Esophagus squamous epithelium (tissue), 5 donors: ENCODE results near the gene DCAF8. TPM values are rescaled to one million over a fixed set of nuclear protein-coding genes. Genes with fewer than 3 reads are reported as not detected.

ENCODE experiments used
- DNase-seq: peaks from one replicate; lab custom pipeline; 2025; lab: John Stamatoyannopoulos, UW
- H3K27ac ChIP-seq, 4 donors: fragments of 200-600 bp; sonication (generic); one replicate each; pipeline ENCODE4 v1.5.1; 2016 to 2019; ENCODE audit warnings: mild to moderate bottlenecking in 1 of 4
- H3K27me3 ChIP-seq, 4 donors: fragments of 200-600 bp; sonication (generic); 1 replicate in 3 of 4; 2 replicates in 1 of 4; pipeline versions ENCODE4 v1.5.1 to v1.6.0; 2017 to 2021; ENCODE audit warnings: antibody characterized with exemption in 1 of 4
- H3K36me3 ChIP-seq, 3 donors: fragments of 200-600 bp; sonication (generic); one replicate each; pipeline ENCODE4 v1.5.1; 2016 to 2019
- H3K4me1 ChIP-seq, 3 donors: fragments of 200-600 bp; sonication (generic); one replicate each; pipeline ENCODE4 v1.5.1; 2017 to 2019
- H3K4me3 ChIP-seq, 4 donors: fragments of 200-600 bp; sonication (generic); 1 replicate in 3 of 4; 2 replicates in 1 of 4; pipeline ENCODE4 v1.5.1; 2016 to 2019; ENCODE audit warnings: mild to moderate bottlenecking in 2 of 4, moderate library complexity in 1 of 4
- H3K9me3 ChIP-seq, 3 donors: fragments of 200-600 bp; sonication (generic); one replicate each; pipeline ENCODE4 v1.5.1; 2016 to 2019
- CTCF ChIP-seq, 6 experiments: fragments of 450-650 bp in 4 of 6; fragments of 200-600 bp in 2 of 6; sonication (generic) in 2 of 6; IDR thresholded peaks; one replicate each; pipeline ENCODE4 v1.5.1; 2016 to 2019; ENCODE audit warnings: antibody characterized with exemption in 6 of 6, mild to moderate bottlenecking in 4 of 6, moderate library complexity in 4 of 6
- POLR2A ChIP-seq, 4 donors: fragments of 450-650 bp; IDR thresholded peaks; one replicate each; pipeline ENCODE4 v1.6.1; 2017; ENCODE audit warnings: antibody characterized with exemption in 4 of 4, mild to moderate bottlenecking in 4 of 4, moderate library complexity in 3 of 4
- WGBS, 2 donors: methylation state at CpG; one replicate each; pipeline ENCODE4 v1.1.5; 2018; 5-methylcytosine and 5-hydroxymethylcytosine counted together
- intact Hi-C: fragments of 100-400 bp; cut with DNase I; formaldehyde crosslinking; loops from one replicate; pipeline ENCODE4 v1.15.0; 2022
- total RNA-seq, 4 donors: library from RNA; depleted of rRNA; stranded (reverse); fragments of >200 nt; gene quantifications; one replicate each; pipeline ENCODE4 v1.1.0, GENCODE V29; 2016
- donor health status: DM: yes; HTN: yes; CAD: no.

The DCAF8 gene
- total RNA-seq, 4 donors from 2014 or later, result 54.0 to 139 (median 58.6) TPM

GRCh38 chr1:160193832-160194736 lies 68.3 kb downstream of the DCAF8 start:
- intact Hi-C loops, result no loop called here
- WGBS, 2 donors, result 76 to 81% methylated on average over 9 of the region's 9 CpGs
- no peaks in the 10 kb centered on the region for H3K27me3 ChIP-seq

DNA sequence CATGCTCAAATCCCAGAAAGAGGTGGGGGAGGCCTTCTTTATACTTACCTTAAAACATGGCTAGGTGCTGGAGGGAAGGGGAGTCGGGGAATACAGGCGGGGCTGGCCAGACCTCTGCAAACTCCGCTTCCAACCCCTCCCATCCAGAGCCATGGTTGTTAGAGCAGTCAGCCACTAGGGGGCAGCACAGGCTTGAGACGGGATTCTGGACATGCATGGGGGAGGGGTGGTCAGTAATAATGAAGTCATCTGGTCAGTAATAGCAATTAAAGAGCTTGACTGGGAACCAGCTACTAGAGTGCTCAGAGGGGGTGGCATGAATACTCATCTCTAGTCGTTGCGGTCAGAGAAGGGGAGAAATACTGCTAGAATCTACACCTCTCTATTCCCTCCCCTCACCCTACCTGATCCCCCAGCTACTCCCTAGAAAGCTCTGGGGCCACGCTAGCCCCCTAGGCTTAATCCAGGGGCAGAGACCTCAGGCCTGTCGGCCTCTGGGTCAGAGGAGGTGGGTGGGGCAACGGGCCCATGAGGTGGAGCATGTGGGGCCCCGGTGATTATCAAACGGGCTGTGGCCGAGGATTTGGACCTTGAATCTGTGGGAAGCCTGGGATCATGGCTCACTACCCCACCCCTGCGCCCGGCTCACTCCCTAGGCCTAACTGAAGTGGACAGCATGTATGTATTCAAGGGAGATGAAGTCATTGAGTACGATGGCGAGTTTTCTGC lies 69.1 kb downstream of the DCAF8 start:
- peak; percentile 90 to 97 (median 96) for TF ChIP-seq CTCF (IDR thresholded peaks at IDR 0.05)
- TF ChIP-seq POLR2A (IDR thresholded peaks at IDR 0.05), result no peak
- H3K9me3 ChIP-seq, result no peaks in the 10 kb centered on the region
- 20 to 29% methylated on average over 8 to 15 of the region's 16 CpGs for WGBS, 2 donors
- H3K27me3 ChIP-seq, result no peaks in the 10 kb centered on the region
- intact Hi-C loops, result no loop called here
- no peak overlapping the region for H3K4me3 ChIP-seq
- peak; percentile 9 for DNase-seq
- H3K27ac ChIP-seq, result no peak overlapping the region
- H3K4me1 ChIP-seq, result peaks cover 0 to 22% (median 7%) of the 10 kb centered on the region in 3 donors
- no peaks in the 10 kb centered on the region for H3K36me3 ChIP-seq

More at GRCh38 chr1:160193832-160194736, 68.3 kb downstream of the DCAF8 start:
- Histone ChIP-seq H3K4me3 (no peak overlapping the region), H3K9me3 (no peaks in the 10 kb centered on the region), H3K27ac (no peak overlapping the region), H3K36me3 (no peaks in the 10 kb centered on the region), H3K4me1 (peaks cover 0 to 22% (median 7%) of the 10 kb centered on the region in 3 donors)
- TF ChIP-seq CTCF (IDR thresholded peaks at IDR 0.05) (no peak), POLR2A (IDR thresholded peaks at IDR 0.05) (no peak)
- DNase-seq, result no peak

GRCh38 chr1:160192234-160192633 lies 70.1 kb downstream of the DCAF8 start:
- TF ChIP-seq CTCF (IDR thresholded peaks at IDR 0.05) (no peak), POLR2A (IDR thresholded peaks at IDR 0.05) (no peak)
- H3K27me3 ChIP-seq, result no peaks in the 10 kb centered on the region
- H3K27ac ChIP-seq, result no peak overlapping the region
- H3K4me1 ChIP-seq, result peaks cover 0 to 22% (median 7%) of the 10 kb centered on the region in 3 donors
- H3K9me3 ChIP-seq, result no peaks in the 10 kb centered on the region
- no peak for DNase-seq
- no peak overlapping the region for H3K4me3 ChIP-seq
- intact Hi-C loops, result no loop called here
- H3K36me3 ChIP-seq, result no peaks in the 10 kb centered on the region

DNA sequence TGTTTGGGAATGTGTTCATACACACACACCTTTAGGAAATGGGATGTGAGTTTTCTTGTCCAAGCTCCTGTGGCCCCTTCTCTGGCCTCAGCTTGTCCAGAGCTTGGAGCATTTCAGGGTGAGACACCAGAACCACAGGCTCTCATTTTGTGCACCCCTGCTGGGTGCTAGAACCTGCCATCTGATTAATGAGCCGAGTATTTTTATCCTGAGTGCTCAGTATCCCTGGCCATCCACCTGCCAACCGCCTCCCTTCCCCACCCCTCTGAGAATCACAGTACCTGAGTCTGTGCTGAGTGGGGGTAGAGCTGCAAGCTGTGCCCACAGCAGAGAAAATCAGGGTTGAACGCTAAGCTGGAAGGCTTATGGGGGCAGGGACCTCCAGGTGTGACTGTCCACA lies 70.6 kb downstream of the DCAF8 start:
- Histone ChIP-seq H3K36me3 (no peaks in the 10 kb centered on the region), H3K9me3 (no peaks in the 10 kb centered on the region), H3K4me1 (peaks cover 0 to 22% (median 7%) of the 10 kb centered on the region in 3 donors), H3K27me3 (no peaks in the 10 kb centered on the region), H3K4me3 (no peak overlapping the region), H3K27ac (no peak overlapping the region)
- DNase-seq, result no peak
- 85% methylated on average over 2 of the region's 3 CpGs; no CpG with 5 or more reads in 1 of the 2 donors for WGBS, 2 donors
- intact Hi-C loops, result no loop called here
- TF ChIP-seq CTCF (IDR thresholded peaks at IDR 0.05) (no peak), POLR2A (IDR thresholded peaks at IDR 0.05) (no peak)
